ENCODE data around the gene EXD3.

Gene EXD3

DNA sequence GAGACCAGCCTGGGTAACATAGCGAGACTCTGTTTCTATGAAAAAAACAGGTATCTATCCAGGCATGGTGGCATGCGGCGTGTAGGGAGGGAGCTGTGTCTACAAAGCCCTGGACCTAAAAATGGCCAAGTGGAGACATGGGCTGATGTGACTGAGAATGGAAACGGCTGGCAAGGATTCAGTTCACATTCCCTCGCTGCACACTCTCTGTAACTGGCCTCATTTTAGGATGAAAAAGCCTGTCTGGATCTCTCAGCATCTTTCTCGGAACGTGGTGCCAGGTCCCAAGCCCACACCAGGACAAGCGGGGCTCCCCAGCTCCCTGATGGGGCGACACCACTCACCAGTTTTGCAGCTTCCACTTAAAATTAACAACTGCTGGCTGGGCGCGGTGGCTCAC is 13.4 kb downstream of the EXD3 start:
- DNase-seq = no peak

DNA sequence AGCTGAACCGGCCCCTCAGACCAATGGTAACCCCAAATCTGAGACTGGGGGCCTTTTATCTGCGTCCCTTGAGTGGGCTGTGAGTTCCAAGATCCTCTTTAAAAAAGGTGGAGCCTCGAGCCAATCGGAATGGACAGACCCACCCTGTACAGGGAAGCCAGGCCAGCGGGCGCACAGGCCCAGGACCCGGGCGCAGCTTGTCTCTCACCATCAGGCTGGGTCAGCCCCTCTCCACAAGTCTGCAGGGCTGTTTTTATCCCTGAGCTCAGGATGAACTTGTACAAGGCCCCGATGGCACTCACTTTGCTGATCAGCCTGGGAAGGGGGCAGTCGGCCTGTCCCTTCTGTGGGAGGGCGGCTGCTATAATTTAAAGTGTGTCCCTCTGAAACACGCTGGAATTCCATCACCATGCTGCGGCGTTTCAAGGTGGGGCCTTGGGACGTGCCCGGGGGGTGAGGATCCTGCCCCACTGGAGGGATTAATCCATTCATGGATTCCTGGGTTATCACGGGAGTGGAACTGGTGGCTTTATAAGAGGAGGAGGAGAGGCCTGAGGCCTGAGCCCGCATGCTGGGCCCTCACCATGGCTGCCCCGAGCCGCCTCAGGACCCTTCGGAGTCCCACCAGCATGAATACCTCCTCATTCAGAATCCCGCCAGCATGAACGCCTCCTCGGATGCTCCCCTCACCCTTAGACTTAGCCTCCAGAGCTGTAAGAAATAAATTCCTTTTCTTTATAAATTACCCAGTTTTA is 14.1 kb downstream of the EXD3 start:
- DNase-seq = no peak

- DNase-seq = no peak
Measured at GRCh38 chr9:137407590-137408300, 15.2 kb downstream of the EXD3 start.

DNA sequence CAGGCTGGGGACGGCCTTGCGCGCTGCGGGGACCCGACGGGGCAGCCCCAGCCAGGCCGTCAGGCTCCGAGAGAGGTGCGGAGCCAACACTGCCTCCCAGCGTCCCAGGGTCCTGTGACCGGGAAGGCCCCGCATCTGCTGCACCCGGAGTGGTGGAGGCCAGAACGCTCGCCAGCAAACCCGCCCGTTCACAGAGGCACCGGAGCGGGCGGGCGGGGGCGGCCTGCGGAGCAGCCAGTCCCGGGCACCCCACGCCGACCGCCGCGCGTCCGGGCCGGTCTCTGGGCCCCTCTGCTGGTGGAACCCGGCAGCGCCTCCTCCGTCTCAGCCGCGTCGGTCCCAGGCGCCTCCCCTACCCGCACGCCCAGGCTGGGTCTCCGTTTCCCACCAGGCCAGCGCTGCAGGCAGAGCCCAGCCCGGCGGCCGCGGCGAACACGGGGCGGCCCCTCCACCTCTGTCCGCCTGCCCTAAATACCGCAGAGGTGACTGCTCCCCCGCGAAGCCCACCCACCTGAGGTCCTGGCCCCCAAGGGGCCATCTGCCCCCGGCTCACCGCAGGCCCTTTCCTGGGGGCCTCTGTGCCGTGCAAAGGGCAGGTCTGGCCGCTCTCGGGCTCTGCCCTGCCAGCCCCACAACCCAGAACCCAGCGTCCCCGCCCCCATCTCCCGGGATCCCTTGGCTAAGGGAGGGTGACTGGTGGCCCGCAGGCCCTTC is 15.9 kb downstream of the EXD3 start:
- DNase-seq = peak; percentile 27

DNA sequence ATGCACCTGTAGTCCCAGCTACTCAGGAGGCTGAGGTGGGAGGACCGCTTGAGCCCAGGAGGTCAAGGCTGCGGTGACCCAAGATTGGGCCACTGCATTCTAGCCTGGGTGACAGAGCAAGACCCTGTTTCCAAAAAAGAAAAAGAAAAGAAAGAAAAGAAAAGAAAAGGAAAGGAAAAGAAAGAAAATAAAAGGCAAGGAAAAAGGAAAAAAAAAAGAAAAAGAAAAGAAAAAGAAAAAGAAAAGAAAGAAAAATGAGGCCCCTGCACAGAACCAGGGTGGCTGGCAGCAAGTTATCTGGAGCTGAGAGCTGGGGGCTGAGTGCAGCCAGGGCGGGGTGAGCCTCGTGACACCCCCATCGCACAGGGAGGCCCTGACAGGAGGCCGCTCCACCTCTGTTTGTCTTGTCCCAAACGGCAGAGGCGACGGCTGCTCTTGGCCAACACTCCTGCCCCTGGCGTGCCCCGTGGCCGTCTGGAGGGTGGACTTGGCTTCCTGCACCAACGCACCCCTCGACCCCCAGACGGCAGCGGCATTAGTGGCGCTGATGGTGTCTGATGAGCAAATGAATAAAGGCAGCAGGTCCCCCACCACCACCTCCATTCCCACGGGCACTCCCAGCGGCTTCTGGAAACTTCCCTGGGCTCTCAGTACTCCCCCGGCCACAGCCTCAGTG is 16.7 kb downstream of the EXD3 start:
- DNase-seq = no peak

DNA sequence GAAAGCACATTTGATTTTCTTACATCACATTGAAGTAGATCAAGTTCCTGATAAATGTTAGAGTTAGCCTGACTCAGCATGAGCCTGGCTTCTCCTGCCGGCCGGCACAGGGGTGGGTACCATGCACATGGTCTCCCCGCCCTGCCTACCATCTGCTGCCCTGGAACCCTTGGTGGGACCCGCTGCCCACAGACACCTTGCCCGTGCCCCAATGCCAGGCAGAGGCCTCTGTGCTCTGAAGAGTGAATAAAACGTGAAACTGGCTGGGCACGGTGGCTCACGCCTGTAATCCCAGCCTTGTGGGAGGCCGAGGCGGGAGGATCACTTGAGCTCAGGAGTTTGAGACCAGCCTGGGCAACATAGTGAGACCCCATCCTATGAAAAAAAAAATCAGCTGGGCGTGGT is 17.3 kb downstream of the EXD3 start:
- DNase-seq = no peak

GRCh38 chr9:137404961-137405567 is 17.9 kb downstream of the EXD3 start:
- DNase-seq = no peak

DNA sequence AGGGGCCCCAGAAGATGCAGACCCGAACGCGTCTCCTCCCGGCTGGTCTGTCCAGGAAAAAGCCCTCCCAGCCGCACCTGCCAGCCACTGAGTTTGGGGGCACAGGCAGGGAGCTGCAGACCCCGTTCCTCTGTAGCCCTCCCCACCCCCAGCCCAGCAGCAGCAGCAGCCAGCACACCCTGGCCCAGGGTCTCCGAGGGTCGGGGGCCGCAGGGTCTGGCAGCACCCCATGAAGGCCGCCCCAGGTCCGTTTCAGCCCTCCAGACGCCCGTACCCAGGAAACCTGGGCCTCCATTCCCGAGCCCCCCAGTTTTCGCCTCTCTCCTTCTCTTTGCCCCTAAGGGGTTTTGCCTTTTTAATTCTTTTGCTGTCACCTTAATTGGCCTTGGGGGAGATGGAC is 19.7 kb downstream of the EXD3 start:
- no peak for DNase-seq

DNA sequence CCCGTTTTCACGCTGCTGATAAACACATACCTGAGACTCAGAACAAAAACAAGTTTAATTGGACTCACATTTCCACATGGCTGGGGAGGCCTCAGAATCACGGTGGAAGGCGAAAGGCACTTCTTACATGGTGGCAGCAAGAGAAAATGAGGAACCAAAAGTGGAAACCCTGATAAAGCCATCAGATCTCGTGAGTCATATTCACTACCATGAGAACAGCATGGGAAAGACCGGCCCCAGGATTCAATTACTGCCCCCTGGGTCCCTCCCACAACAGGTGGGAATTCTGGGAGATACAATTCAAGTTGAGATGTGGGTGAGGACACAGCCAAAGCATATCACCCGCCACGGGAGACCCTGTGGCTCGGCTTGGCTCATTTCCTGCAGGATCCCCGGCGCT is 20.2 kb downstream of the EXD3 start:
- no peak for DNase-seq

DNA sequence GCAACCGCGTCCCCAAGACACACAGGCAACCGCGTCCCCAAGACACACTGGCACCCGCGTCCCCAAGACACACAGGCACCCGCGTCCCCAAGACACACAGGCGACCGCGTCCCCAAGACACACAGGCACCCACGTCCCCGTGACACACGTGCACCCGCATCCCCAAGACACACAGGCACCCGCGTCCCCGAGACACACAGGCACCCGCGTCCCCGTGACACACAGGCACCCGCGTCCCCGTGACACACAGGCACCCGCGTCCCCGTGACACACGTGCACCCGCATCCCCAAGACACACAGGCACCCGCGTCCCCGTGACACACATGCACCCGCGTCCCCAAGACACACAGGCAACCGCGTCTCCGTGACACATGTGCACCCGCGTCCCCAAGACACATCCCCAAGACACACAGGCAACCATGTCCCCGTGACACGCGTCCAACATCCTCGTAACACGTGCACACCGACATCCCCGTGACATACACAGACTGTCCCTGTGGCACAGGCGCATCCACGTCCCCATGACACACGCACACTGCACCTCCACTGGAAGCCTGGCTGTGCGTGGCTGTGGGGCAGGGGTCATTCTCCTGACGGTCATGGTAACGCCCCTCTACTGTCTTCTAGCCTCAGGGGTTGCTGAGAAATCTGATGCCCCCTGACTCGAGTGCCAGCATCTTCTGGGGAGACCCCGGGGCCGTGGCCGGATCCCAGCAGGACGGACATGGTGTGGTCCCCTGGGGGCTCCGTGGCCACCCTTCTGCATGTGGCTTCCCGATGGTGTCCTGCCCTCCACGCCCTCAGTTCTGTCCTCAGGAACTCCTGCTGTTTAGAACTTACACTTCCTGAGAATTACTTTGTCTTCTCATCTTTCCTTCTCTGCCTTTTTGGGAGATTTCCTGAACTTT is 24.1 kb downstream of the EXD3 start:
- no peak for DNase-seq

DNA sequence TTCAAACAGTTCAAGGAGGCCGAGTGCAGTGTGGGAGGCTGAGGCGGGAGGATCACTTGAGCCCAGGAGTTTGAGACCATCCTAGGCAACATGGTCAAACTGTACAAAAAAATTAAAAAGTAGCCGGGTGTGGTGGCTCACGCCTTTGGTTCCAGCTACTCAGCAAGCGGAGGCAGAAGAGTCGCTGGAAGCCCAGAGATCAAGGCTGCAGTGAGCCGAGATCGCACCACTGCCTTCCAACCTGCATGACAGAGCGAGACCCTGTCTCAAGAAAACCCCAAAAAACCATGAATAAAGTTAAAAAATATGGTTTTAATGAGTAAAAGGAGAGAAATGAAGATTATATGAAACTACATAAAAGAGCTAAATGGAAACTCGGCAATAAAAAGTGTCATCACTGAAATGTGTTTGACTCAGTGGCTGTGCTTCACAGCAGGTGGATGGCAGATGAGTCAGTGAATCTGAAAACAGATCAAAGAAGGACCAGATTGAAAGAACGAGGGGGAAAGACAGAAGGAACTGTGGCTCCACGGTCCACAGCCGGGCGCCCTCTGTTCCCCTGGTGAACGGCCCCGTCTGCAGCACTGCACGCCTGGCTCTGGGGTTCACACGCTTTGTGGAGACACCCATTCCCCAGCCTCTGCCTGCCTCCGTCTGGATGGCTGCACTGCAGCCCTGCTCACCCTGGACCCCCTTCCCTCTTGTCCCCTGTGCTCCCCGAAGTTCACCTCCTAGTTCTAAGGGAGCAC is 25.1 kb downstream of the EXD3 start:
- DNase-seq = no peak

- no peak for DNase-seq
Measured at GRCh38 chr9:137396634-137397367, 26.2 kb downstream of the EXD3 start.

- DNase-seq = no peak
Measured at GRCh38 chr9:137396227-137396626, 26.7 kb downstream of the EXD3 start.

DNA sequence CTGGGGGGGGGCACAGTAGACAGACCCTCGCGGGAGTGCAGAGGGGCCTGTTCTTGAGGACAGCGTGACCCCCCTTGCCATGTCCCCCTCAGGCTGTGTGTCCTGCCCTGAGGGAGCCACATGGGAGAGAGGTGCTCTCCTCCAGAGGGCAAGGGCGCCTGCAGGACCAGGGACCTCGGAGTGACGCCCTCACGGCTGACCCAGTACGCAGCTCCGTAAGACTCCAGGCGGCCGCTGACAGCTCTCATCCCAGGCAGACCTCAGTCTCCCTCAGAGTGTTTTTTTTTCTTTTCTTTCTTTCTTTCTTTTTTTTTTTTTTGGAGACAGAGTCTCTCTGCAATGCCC is 27.3 kb downstream of the EXD3 start:
- DNase-seq = no peak

- DNase-seq = no peak
Measured at GRCh38 chr9:137394866-137395665, 27.9 kb downstream of the EXD3 start.

DNA sequence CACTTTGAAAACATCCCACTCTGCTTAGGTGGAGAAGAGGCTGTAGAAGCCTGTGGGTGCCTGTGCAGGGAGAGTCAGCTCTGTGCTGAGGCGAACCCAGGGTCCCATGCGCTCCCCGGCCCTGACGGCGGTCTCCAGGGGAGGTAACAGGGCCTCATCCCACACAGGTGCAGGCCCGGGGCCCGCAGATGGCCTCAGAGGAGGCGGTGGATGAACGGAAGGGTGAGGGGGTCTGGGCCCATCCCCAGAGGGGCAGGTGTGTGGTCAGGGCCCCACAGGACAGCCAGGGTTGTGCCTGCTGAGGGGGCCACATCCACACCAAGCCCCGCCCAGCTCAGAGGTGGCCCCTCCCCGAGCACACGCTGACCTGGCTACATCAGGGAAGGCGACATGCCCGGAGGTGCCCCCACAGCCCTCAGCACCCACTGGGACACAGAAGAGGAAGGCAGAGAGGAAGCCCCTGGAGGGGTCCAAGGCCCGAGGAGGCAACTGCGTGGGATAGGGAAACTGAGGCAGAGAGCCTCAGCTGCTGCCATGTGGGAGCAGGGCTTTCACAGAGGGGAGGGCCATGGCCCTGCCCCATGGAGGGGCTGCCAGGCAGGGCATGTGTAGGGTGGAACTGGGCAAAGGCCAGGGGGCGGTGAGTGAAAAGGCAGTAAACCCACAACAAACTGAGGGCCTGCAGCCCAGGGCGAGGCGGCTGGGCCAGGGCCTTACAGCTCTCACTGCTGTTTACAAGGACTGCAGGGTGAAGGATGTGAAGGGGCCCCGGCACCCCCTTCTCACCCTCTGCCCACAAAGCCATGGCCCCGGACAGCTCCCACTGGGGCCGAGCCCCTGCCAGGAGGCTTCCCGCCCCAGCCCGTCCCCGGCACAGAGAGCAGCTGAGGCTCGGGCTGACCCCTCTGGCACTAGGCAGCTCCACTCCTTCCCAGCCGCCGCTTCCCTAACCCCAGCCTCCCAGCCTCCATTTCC is 29.5 kb downstream of the EXD3 start:
- DNase-seq = no peak

DNA sequence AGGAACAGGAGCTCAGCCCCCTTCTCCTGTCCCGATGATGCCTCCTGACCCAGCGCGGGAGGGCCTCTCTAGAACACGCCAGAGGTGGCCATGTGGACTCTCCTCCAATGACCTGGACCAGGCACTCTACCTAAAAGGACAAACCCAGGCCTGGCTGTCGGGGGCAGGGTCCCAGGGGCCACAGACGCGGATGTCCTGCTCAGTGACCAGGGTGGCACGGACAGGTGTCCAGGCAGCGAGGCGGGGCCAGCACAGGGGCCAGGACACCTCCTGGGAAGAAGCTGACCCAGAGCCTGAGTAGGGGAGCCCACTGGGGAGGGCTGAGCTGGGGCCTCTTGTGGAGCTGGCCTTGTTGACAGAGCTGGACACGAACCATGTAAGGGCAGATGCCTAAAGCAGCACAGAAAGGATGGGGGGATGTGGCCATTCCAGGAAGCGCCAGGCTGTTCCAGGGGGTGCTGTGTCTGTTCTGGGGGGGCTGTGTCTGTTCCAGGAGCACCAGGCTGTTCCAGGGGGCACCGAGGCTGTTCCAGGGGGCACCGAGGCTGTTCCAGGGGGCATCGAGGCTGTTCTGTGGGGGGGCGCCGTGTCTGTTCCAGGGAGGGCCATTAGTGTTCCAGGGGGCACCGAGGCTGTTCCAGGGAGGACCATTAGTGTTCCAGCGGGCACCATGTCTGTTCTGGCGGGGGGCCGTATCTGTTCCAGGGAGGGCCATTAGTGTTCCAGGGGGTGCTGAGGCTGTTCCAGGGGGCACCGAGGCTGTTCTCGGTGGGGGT is 30.5 kb downstream of the EXD3 start:
- DNase-seq = no peak

GRCh38 chr9:137391411-137391754 is 31.6 kb downstream of the EXD3 start:
- no peak for DNase-seq

Measured in DMS79 treated with DMSO at 0.1 percent for 48 hours (cell line).